Measurements from ENCODE around the gene LRRIQ1. TPM values are rescaled to one million over a fixed set of nuclear protein-coding genes. Genes with fewer than 3 reads are reported as not detected.

The LRRIQ1 gene
- total RNA-seq, 1 donor from 2014 or later: 13.1 TPM

DNA sequence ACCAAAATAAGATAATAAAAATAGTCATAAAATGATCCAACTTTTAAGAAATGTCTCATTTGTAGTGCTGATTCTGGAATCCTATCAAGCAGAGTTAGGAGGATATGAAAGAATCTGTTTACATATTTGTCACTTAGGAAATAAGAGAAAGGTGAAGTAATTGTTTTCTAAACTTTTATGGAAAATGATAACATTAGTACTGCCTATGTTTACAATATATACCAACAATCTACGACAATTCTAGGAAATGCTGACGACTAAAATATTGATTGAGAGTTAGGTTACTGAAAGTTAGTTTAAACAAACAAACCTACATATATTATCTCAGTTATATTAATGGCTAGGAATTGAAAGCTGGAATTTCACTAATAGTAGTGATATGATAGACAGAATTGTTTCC is 18.1 kb upstream of the LRRIQ1 start:
- TF ChIP-seq, protein P1, sequence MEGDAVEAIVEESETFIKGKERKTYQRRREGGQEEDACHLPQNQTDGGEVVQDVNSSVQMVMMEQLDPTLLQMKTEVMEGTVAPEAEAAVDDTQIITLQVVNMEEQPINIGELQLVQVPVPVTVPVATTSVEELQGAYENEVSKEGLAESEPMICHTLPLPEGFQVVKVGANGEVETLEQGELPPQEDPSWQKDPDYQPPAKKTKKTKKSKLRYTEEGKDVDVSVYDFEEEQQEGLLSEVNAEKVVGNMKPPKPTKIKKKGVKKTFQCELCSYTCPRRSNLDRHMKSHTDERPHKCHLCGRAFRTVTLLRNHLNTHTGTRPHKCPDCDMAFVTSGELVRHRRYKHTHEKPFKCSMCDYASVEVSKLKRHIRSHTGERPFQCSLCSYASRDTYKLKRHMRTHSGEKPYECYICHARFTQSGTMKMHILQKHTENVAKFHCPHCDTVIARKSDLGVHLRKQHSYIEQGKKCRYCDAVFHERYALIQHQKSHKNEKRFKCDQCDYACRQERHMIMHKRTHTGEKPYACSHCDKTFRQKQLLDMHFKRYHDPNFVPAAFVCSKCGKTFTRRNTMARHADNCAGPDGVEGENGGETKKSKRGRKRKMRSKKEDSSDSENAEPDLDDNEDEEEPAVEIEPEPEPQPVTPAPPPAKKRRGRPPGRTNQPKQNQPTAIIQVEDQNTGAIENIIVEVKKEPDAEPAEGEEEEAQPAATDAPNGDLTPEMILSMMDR (IDR thresholded peaks at IDR 0.05; ENCODE audit: unreplicated experiment): no peak
- Mint-ChIP-seq H3K27ac (no peak overlapping the region), H3K9me3 (ENCODE audit: low read depth) (no peaks in the 10 kb centered on the region), H3K4me1 (ENCODE audit: low read depth) (no peaks in the 10 kb centered on the region), H3K27me3 (no peaks in the 10 kb centered on the region), H3K36me3 (ENCODE audit: insufficient read depth) (no peaks in the 10 kb centered on the region), H3K4me3 (ENCODE audit: low read depth) (no peak overlapping the region)
- DNase-seq (ENCODE audit: low spot score, unreplicated experiment): no peak

DNA sequence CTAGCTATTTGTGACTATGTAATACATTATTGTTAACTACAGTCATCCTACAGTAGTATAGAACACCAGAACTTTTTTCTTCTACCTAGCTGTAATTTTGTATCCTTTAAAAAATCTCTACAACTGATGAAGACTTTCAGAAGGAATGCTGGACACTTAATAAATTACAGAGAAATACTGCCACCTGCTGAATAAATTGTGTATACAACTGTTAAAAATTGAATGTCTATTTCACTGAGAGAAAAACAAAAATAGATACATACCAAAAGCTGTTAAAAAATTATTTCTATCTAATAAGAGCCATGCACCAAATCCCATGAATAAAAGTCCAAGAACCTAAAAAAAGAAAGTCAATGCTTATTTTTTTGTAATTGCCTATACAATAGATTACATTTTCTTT is 6.7 kb upstream of the LRRIQ1 start:
- Mint-ChIP-seq H3K27ac (no peak overlapping the region), H3K27me3 (peaks cover 27% of the 10 kb centered on the region), H3K4me3 (ENCODE audit: low read depth) (no peak overlapping the region), H3K4me1 (ENCODE audit: low read depth) (no peaks in the 10 kb centered on the region), H3K36me3 (ENCODE audit: insufficient read depth) (no peaks in the 10 kb centered on the region), H3K9me3 (ENCODE audit: low read depth) (no peaks in the 10 kb centered on the region)
- no peak for DNase-seq (ENCODE audit: low spot score, unreplicated experiment)
- TF ChIP-seq, protein P1 (IDR thresholded peaks at IDR 0.05; ENCODE audit: unreplicated experiment): peak; percentile 71

DNA sequence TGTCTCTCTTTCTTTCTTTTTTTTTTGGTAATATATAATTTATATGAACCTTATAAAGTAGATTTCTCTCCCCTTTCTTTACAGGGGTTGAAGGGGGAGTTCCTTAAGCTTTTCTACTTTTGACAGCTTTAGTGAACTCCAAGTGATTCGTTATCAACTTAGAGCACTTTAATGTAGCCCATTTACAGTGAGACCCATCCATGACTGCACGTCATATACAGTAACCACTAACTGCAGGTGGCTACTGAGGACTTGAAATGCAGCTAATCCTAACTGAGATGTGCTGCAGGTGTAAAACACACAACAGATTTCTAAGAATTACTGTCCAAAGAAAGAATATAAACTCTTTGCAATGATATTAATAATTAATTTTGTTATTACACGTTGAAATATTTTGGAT is 582 bp downstream of the LRRIQ1 start:
- H3K36me3 Mint-ChIP-seq (ENCODE audit: insufficient read depth): no peaks in the 10 kb centered on the region
- H3K27me3 Mint-ChIP-seq: peaks cover 19% of the 10 kb centered on the region
- TF ChIP-seq, protein P1 (IDR thresholded peaks at IDR 0.05; ENCODE audit: unreplicated experiment): no peak
- DNase-seq (ENCODE audit: low spot score, unreplicated experiment): no peak
- H3K4me3 Mint-ChIP-seq (ENCODE audit: low read depth): peak overlapping the region; percentile 92
- no peak overlapping the region for H3K27ac Mint-ChIP-seq
- no peaks in the 10 kb centered on the region for H3K9me3 Mint-ChIP-seq (ENCODE audit: low read depth)
- H3K4me1 Mint-ChIP-seq (ENCODE audit: low read depth): peaks cover 4% of the 10 kb centered on the region

DNA sequence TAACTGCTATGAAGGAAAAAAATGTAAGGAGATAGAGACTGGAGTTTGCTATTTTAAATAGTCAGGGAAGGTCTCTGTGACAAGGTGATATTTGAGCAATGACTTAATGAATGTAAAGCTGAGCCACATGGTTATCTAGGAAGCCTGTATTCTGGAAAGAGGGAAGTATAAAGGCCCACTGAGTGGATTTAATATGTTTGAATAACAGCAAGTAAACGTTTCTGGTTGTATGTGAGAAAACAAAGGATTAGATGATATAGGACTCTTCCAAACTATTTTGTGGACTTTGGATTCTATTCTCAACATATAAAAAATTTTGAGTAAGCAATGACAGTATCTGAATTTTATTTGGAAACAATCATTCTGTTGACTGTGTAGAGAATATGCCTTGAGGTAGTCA is 5.2 kb downstream of the LRRIQ1 start:
- Mint-ChIP-seq H3K36me3 (ENCODE audit: insufficient read depth) (no peaks in the 10 kb centered on the region), H3K9me3 (ENCODE audit: low read depth) (no peaks in the 10 kb centered on the region), H3K4me3 (ENCODE audit: low read depth) (no peak overlapping the region), H3K27me3 (no peaks in the 10 kb centered on the region), H3K27ac (no peak overlapping the region), H3K4me1 (ENCODE audit: low read depth) (no peaks in the 10 kb centered on the region)
- TF ChIP-seq, protein P1 (IDR thresholded peaks at IDR 0.05; ENCODE audit: unreplicated experiment): no peak
- no peak for DNase-seq (ENCODE audit: low spot score, unreplicated experiment)

DNA sequence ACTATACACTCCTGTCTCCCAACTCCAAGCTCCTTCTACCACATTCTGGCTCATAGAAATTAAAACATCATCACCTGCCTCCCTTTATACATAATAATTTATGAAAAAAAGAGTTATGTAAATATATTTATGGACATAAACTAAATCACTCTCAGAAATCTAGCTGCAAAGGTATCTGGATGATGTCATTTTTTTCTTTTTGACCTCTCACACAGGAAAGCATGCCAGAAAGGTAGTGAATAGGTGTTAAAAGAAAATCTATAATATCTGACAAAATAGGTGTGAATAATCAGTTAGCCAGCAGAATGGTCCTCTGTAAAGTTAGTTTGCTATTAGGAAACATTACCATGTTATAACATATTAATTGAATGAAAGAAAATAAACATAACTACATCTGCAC is 7.7 kb downstream of the LRRIQ1 start:
- no peaks in the 10 kb centered on the region for H3K4me1 Mint-ChIP-seq (ENCODE audit: low read depth)
- no peak for DNase-seq (ENCODE audit: low spot score, unreplicated experiment)
- TF ChIP-seq, protein P1 (IDR thresholded peaks at IDR 0.05; ENCODE audit: unreplicated experiment): no peak
- H3K4me3 Mint-ChIP-seq (ENCODE audit: low read depth): no peak overlapping the region
- no peaks in the 10 kb centered on the region for H3K9me3 Mint-ChIP-seq (ENCODE audit: low read depth)
- no peak overlapping the region for H3K27ac Mint-ChIP-seq
- H3K27me3 Mint-ChIP-seq: no peaks in the 10 kb centered on the region
- H3K36me3 Mint-ChIP-seq (ENCODE audit: insufficient read depth): peaks cover 4% of the 10 kb centered on the region

Data from progenitor cell of endocrine pancreas (in vitro differentiated cells).